Muscle of leg (tissue), 11 donors: ENCODE measurements around the gene KIF26A. TPM values are rescaled to one million over a fixed set of nuclear protein-coding genes. Genes with fewer than 3 reads are reported as not detected.

ENCODE experiments used
- DNase-seq: peaks from one replicate; pipeline ENCODE4 v3.0.0; 2013
- H3K27ac ChIP-seq: one replicate; pipeline ENCODE4 v1.5.1; 2013; ENCODE audit warnings: mild to moderate bottlenecking, low read length, control low read depth
- H3K27me3 ChIP-seq: one replicate; pipeline ENCODE4 v1.6.1; 2013; ENCODE audit warnings: low read length; ENCODE audit not compliant: control insufficient read depth, insufficient read depth
- H3K36me3 ChIP-seq: one replicate; pipeline ENCODE4 v1.6.1; 2013; ENCODE audit warnings: low read length; ENCODE audit not compliant: control insufficient read depth, insufficient read depth
- H3K4me1 ChIP-seq: one replicate; pipeline ENCODE4 v1.6.1; 2013; ENCODE audit warnings: low read length; ENCODE audit not compliant: control insufficient read depth, insufficient read depth
- H3K4me3 ChIP-seq: one replicate; pipeline ENCODE4 v1.5.1; 2013; ENCODE audit warnings: low read length, control low read depth
- H3K9me3 ChIP-seq: replicated peaks from 2 replicates; pipeline ENCODE4 v1.6.1; 2013; ENCODE audit warnings: low read depth, low read length; ENCODE audit not compliant: control insufficient read depth
- WGBS: methylation state at CpG from one replicate; pipeline ENCODE4 v1.1.5; 2013; ENCODE audit warnings: missing lambda C conversion rate; ENCODE audit not compliant: insufficient coverage; 5-methylcytosine and 5-hydroxymethylcytosine counted together
- polyA plus RNA-seq, 8 donors: library from polyadenylated mRNA; unstranded; fragments of 120-200 nt; gene quantifications; one replicate each; pipeline versions ENCODE4 v1.2.1 to v1.2.3, GENCODE V29; 2013; ENCODE audit warnings: inconsistent platforms in 1 of 8, low replicate concordance in 1 of 8; ENCODE audit not compliant: insufficient read length in 8 of 8, insufficient read depth in 1 of 8
- total RNA-seq: library from RNA; stranded (reverse); fragments of 120-200 nt; gene quantifications from one replicate; pipeline ENCODE4 v1.2.4, GENCODE V29; 2013

The KIF26A gene
- total and polyA plus RNA-seq, 9 donors = 7.3 to 12.8 (median 10.5) TPM

DNA sequence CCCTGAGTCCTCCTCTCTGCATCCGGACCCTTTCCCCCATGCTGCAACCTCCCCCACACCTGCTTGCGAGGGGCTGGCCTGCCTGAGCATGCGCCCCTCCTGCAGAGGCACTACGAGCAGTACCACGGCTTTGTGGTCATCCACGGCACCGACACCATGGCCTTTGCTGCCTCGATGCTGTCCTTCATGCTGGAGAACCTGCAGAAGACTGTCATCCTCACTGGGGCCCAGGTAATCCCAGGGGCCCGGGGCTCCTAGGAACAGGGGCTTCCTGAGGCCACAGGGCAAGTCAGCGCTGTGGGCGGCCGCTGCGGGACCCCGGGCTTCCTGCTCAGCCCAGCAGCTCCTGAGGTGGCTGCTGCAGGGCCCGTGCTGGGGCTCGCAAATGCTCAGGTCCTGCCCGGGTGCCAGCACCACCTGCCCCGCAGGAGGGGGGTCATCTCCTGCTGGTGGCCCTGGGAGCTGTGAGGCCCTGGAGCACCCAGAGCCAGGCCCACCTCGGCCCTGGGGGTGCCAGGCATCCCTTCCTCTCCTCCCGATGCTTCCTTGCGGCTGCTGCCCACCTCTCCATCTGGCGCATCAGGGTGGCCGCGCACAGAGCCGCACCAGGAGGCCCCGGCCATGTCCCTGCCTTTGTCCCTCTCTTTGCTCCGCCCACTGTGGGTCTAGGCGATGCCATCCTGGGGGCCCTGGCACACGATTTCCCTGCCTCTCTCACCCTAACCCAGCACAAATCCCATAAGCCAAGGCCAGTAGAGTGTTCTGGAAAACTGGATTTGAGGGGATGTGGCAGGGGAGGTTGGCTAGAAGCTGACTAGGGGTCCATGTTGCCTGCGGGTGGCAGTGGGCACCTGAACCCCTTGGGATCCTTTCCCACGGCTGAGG is 42.7 kb upstream of the KIF26A start:
- Histone ChIP-seq H3K36me3 (no peaks in the 10 kb centered on the region), H3K4me3 (no peak overlapping the region), H3K4me1 (peaks cover 45% of the 10 kb centered on the region), H3K9me3 (no peaks in the 10 kb centered on the region), H3K27ac (no peak overlapping the region), H3K27me3 (peaks cover 11% of the 10 kb centered on the region)
- DNase-seq = no peak
- 80% methylated on average over 29 of the region's 31 CpGs for WGBS

DNA sequence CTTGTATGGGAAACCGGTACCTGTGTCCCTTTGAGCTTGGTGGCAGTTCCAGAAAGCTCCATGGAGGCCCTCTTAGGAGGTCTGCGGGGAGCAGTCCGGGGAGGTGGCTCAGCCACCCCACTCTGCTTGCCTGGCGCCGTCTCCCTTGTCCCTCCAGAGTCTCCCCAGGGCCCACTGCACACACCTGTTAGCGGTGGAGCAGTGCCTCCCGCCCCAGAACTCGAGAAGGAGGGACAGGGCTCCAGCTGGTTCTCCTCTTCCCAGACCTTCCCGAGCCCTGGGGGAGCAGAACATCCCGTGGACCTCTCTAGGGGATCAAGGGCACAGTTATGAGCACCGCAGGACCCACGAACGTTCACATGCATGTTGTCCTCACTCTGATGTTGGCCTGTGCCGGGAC is 42.1 kb upstream of the KIF26A start:
- Histone ChIP-seq H3K27me3 (peaks cover 9% of the 10 kb centered on the region), H3K4me3 (no peak overlapping the region), H3K9me3 (no peaks in the 10 kb centered on the region), H3K36me3 (no peaks in the 10 kb centered on the region), H3K4me1 (peaks cover 49% of the 10 kb centered on the region), H3K27ac (no peak overlapping the region)
- DNase-seq = no peak
- WGBS = 86% methylated on average over 10 of the region's 14 CpGs

DNA sequence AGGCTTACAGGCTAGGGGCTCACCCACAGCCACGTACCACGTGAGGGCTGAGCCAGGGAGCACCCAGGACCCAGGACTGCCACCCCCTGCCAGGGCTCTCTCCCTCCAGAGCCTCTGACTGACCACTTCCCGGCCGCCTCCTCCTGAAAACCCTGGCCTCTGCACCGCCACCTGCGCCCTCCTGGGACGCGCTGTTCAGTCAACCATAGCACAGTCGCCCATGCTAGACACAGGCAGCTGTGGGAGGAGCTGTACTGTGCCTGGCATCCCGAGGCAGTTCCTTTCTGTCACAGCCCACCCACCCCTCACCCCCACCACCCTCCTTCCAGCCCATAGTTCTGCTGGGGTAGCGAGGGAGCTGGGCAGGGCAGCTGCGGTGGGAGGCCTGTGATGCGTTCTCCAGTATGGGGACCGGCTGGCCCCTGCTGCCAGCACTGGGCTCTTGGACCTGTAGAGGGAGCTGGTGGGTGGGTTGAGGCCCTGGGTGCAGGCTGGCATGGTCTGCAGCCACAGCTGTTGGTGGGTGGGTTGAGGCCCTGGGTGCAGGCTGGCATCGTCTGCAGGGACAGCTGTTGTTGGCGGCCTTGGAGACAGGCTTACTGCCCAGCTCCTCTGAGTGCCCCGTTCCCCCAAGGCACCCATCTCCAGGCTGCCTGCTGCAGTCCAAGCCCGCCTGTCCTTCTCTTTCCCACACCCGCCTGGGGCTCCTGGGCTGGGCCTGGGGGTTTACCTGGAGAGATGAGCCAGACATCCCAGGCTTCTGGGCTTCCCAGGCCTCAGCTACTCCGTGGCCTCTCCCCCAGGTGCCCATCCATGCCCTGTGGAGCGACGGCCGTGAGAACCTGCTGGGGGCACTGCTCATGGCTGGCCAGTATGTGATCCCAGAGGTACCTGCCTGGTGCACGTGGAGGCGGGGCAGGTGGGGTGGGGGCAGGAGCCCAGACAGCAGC is 41.4 kb upstream of the KIF26A start:
- peaks cover 52% of the 10 kb centered on the region for H3K4me1 ChIP-seq
- no peaks in the 10 kb centered on the region for H3K36me3 ChIP-seq
- H3K27ac ChIP-seq = no peak overlapping the region
- DNase-seq = peak; percentile 55
- 81% methylated on average over 9 of the region's 25 CpGs for WGBS
- H3K27me3 ChIP-seq = peaks cover 9% of the 10 kb centered on the region
- no peaks in the 10 kb centered on the region for H3K9me3 ChIP-seq
- no peak overlapping the region for H3K4me3 ChIP-seq

DNA sequence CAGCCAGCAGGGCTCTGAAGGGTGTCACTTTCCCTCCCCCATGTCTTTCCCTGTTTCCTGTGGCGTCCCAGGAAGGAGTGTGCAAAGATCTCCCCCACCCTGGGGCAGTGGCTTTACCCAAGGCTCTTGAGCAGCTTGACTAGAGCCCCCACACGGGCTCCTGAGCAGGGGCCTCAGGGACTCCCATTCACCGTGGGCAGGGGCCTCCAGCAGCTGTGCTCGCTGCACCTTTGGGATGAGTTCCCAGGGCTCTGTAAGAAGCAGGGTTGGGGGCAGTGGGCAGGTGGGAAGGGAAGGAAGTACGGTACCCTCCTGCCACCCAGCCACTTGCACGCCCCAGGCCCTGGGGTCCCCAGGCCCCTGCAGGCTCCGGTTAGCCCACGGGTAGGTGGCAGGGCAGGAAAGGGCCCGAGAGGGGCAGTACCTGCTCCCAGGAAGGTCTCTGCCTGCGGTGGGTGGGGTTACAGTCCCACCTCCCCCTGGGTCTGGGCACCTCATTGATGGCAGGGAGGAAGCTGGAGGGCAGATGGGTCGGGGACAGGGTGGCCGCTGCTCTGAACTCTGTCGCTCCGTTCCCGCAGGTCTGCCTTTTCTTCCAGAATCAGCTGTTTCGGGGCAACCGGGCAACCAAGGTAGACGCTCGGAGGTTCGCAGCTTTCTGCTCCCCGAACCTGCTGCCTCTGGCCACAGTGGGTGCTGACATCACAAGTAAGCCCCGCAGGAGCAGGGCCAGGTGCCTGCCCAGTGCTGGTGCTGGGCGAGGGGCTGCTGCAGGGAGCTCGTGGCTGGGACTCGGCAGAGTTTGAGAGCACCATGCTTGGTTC is 39.9 kb upstream of the KIF26A start:
- Histone ChIP-seq H3K27me3 (peaks cover 4% of the 10 kb centered on the region), H3K4me1 (peaks cover 53% of the 10 kb centered on the region), H3K27ac (no peak overlapping the region), H3K9me3 (no peaks in the 10 kb centered on the region), H3K36me3 (no peaks in the 10 kb centered on the region), H3K4me3 (no peak overlapping the region)
- DNase-seq = no peak
- 83% methylated on average over 18 of the region's 25 CpGs for WGBS

- Histone ChIP-seq H3K36me3 (no peaks in the 10 kb centered on the region), H3K9me3 (no peaks in the 10 kb centered on the region), H3K4me3 (no peak overlapping the region), H3K27me3 (peaks cover 4% of the 10 kb centered on the region), H3K4me1 (peaks cover 59% of the 10 kb centered on the region), H3K27ac (no peak overlapping the region)
- DNase-seq = peak; percentile 32
- WGBS = 64% methylated on average over 23 of the region's 26 CpGs
Observed at GRCh38 chr14:104099096-104100041, 39.0 kb upstream of the KIF26A start.

DNA sequence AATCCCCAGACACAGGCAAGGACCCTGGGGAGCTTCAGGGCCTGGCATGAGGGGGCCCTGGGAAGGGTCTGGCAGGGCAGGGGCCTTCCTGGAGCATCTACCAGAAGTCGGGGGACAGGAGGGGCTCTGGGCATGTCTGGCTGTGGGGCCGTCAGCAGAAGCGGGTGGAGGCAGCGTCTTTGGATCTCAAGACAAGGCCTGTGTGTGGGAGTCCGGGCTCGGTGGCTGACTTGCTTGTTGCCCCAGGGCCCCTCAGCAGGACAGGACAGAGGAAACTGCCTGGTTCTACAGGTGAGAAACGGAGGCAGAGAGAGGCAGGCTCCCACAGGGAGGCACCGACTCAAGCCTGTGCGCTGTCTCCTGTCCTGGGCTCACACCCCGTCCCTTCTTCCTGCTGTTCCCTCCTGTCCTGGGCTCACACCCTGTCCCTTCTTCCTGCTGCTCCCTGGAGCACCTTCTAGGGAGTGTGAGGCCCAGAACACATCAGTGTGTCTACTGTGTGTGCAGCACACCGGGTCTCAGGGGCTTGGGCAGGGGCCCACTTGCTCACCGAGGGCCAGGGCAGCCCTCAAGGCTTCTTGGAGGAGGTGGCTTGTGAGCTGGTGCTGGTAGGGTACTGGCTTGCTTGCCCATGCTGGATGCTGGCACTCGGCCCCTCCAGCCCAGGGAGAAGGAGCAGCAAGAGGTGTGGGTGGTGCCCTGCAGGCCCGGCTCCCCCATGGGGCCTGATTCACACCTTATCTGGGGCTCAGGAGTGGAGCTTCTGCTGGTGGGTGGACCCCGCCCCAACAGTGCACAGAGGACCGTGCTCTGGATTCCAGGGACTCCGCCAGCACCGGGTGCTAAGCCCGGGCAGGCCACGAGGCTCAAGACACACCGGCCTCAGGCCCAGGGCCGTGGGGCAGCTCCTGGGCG is 38.0 kb upstream of the KIF26A start:
- 70% methylated on average over 21 of the region's 23 CpGs for WGBS
- DNase-seq = no peak
- Histone ChIP-seq H3K4me3 (no peak overlapping the region), H3K9me3 (no peaks in the 10 kb centered on the region), H3K27ac (no peak overlapping the region), H3K4me1 (peaks cover 56% of the 10 kb centered on the region), H3K27me3 (no peaks in the 10 kb centered on the region), H3K36me3 (no peaks in the 10 kb centered on the region)

DNA sequence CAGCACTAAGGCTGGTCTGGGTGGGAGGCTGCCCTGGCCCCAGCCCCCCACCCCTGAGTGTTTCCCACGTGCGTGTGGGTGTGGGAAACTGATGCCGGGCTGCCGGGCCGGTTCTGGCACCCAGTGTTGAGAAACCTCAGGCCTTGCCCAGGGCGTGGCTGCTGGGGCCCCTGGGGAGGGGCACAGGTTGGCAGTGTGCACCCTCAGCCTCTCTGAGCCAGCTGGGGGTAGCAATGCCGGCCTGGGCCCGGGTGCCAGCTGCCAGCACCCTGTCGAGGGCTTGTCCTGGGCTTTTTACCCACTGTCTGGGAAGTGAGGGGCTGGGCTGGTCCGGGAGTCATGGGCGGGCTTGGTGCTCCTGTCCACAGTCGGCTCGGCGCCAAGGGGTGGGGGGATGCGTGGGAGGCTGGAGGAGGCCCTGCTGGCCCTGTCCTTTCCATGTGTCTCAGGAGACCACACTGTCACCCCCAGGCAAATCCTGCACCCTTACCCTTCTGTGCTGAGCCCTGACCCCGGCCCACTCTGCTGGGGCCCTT is 37.2 kb upstream of the KIF26A start:
- Histone ChIP-seq H3K27me3 (no peaks in the 10 kb centered on the region), H3K4me3 (no peak overlapping the region), H3K4me1 (peaks cover 51% of the 10 kb centered on the region), H3K36me3 (no peaks in the 10 kb centered on the region), H3K27ac (no peak overlapping the region), H3K9me3 (no peaks in the 10 kb centered on the region)
- WGBS = 57% methylated on average over 4 of the region's 16 CpGs
- no peak for DNase-seq

DNA sequence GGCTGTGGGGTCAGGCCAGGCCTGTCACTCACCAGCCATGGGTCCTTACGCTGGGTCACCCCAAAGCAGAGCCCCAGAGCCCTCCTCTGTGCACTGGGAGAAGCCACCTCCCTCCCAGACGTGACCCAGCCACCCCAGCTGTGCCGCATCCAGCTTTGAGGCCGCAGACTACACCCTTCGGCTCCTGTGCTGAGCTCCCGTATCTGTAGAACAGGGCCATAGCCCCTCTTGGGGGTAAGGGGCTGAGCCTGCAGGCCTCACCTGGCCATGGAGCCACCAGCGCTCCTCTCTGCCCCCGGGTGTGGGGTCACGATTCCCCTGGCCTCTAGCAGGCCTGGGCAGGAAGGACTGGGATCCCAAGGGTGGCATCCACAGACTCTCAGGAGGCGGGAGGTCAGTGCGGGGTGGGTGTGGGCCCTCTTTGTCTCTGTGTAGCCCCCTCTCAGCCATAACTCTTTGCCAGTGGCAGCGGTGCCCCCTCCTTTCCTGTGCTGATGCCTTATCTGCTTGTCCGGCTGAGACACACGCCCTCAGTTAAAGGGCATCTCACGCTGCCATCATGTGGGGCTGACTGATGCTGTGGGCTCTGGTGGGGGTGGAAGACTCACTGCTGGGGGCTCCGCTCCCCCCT is 36.6 kb upstream of the KIF26A start:
- H3K4me1 ChIP-seq = peaks cover 45% of the 10 kb centered on the region
- 63% methylated on average over 11 of the region's 16 CpGs for WGBS
- no peaks in the 10 kb centered on the region for H3K36me3 ChIP-seq
- no peaks in the 10 kb centered on the region for H3K27me3 ChIP-seq
- H3K4me3 ChIP-seq = no peak overlapping the region
- H3K9me3 ChIP-seq = no peaks in the 10 kb centered on the region
- no peak for DNase-seq
- H3K27ac ChIP-seq = no peak overlapping the region
